GM12864 (cell line): Measurements from ENCODE around the gene ELAVL4.
"Not testable (repeated sequence)": the region's sequence is repeated elsewhere in the genome, so short reads cannot be mapped to it uniquely, and the experiment has no call there.

ENCODE experiments used
- DNase-seq: peaks from one replicate; pipeline ENCODE4 v3.0.0-alpha.2; 2011; ENCODE audit warnings: low read depth
- H3K4me3 ChIP-seq: 2 replicates; pipeline ENCODE4 v1.5.1; 2011; ENCODE audit warnings: mild to moderate bottlenecking, low read depth, low read length, control low read depth
- TF ChIP-seq, protein P1 (sequence below): IDR thresholded peaks from 2 replicates; pipeline ENCODE4 v1.5.1; 2011; ENCODE audit warnings: low read depth, mild to moderate bottlenecking, moderate library complexity, low read length, control low read depth, inconsistent platforms; ENCODE audit errors: missing control alignments

The ELAVL4 gene

GRCh38 chr1:50156241-50157010 is 47.7 kb downstream of the ELAVL4 start:
- no peak for DNase-seq

GRCh38 chr1:50157306-50157941 is 48.7 kb downstream of the ELAVL4 start:
- no peak for DNase-seq
- TF ChIP-seq, protein P1, sequence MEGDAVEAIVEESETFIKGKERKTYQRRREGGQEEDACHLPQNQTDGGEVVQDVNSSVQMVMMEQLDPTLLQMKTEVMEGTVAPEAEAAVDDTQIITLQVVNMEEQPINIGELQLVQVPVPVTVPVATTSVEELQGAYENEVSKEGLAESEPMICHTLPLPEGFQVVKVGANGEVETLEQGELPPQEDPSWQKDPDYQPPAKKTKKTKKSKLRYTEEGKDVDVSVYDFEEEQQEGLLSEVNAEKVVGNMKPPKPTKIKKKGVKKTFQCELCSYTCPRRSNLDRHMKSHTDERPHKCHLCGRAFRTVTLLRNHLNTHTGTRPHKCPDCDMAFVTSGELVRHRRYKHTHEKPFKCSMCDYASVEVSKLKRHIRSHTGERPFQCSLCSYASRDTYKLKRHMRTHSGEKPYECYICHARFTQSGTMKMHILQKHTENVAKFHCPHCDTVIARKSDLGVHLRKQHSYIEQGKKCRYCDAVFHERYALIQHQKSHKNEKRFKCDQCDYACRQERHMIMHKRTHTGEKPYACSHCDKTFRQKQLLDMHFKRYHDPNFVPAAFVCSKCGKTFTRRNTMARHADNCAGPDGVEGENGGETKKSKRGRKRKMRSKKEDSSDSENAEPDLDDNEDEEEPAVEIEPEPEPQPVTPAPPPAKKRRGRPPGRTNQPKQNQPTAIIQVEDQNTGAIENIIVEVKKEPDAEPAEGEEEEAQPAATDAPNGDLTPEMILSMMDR = no peak
- no peak overlapping the region for H3K4me3 ChIP-seq

More at GRCh38 chr1:50156241-50157010, 47.7 kb downstream of the ELAVL4 start:
- TF ChIP-seq, protein P1 = no peak
- no peak overlapping the region for H3K4me3 ChIP-seq

DNA sequence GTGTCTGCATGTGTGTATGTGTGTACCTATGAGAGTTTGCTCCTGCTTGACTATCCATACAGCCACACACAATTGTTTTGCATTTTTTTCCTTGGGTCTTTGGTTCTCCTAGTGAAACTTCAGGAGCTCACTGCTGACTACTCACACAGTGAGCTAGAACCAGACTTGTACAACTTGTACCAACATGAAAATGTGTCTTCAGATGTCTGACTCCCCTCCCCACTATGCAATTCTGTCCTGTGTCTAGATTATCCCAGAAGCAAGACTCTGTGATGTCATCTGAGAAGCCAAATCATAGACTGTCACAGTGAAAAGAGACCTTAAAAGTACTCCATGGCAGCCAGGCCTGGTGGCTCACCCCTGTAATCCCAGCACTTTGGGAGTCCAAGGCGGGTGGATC is 49.7 kb downstream of the ELAVL4 start:
- TF ChIP-seq, protein P1 = no peak
- DNase-seq = no peak
- no peak overlapping the region for H3K4me3 ChIP-seq

- DNase-seq = no peak
- TF ChIP-seq, protein P1 = no peak
- no peak overlapping the region for H3K4me3 ChIP-seq
Observed at GRCh38 chr1:50163680-50164079, 55.0 kb downstream of the ELAVL4 start.

DNA sequence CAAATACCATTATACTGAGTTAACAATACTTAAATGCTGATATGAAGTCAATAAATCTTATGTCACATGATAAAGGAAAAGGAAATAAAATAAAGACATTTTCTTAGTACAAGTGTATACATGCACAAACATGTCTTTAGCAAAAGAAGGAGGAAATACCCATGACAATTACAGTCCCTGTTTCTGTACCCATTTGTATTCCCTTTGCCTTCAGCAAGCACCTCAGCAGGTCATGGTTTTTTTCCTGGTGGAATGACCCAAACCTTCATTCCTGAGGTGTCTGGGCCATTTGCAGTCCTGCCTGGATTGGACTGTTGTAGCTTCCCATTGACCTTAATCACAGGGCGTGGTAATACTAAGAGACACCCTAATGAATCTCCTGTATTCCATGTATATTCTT is 57.6 kb downstream of the ELAVL4 start:
- not testable (repeated sequence) for DNase-seq, H3K4me3 ChIP-seq

- TF ChIP-seq, protein P1 = no peak
- no peak overlapping the region for H3K4me3 ChIP-seq
- no peak for DNase-seq
Observed at GRCh38 chr1:50172299-50172698, 63.6 kb downstream of the ELAVL4 start.

- TF ChIP-seq, protein P1 = no peak
- H3K4me3 ChIP-seq = no peak overlapping the region
- no peak for DNase-seq
Observed at GRCh38 chr1:50174101-50174500, 65.4 kb downstream of the ELAVL4 start.
